Measurements from ENCODE around the gene EHD4.
A peak's percentile ranks its signal among the peaks of the same experiment; 100 is the strongest.

The EHD4 gene

GRCh38 chr15:41994772-41995475 is 22.6 kb upstream of the EHD4 start:
- no peak for DNase-seq (ENCODE audit: low spot score)

- no peak for DNase-seq (ENCODE audit: low spot score)
Measured at GRCh38 chr15:41994171-41994650, 21.9 kb upstream of the EHD4 start.

GRCh38 chr15:41993472-41994170 is 21.3 kb upstream of the EHD4 start:
- no peak for DNase-seq (ENCODE audit: low spot score)

GRCh38 chr15:41992803-41993190 is 20.4 kb upstream of the EHD4 start:
- no peak for DNase-seq (ENCODE audit: low spot score)

- no peak for DNase-seq (ENCODE audit: low spot score)
Measured at GRCh38 chr15:41992151-41992802, 19.9 kb upstream of the EHD4 start.

GRCh38 chr15:41990691-41991090 is 18.3 kb upstream of the EHD4 start:
- no peak for DNase-seq (ENCODE audit: low spot score)

- DNase-seq (ENCODE audit: low spot score): no peak
Measured at GRCh38 chr15:41990243-41990605, 17.9 kb upstream of the EHD4 start.

GRCh38 chr15:41989573-41990242 is 17.4 kb upstream of the EHD4 start:
- DNase-seq (ENCODE audit: low spot score): peak; percentile 84

GRCh38 chr15:41988896-41989572 is 16.7 kb upstream of the EHD4 start:
- DNase-seq (ENCODE audit: low spot score): no peak

- DNase-seq (ENCODE audit: low spot score): no peak
Measured at GRCh38 chr15:41987925-41988275, 15.5 kb upstream of the EHD4 start.

- DNase-seq (ENCODE audit: low spot score): no peak
Measured at GRCh38 chr15:41987246-41987924, 15.0 kb upstream of the EHD4 start.

- DNase-seq (ENCODE audit: low spot score): no peak
Measured at GRCh38 chr15:41985236-41986160, 13.1 kb upstream of the EHD4 start.

GRCh38 chr15:41984622-41985021 is 12.3 kb upstream of the EHD4 start:
- no peak for DNase-seq (ENCODE audit: low spot score)

- no peak for DNase-seq (ENCODE audit: low spot score)
Measured at GRCh38 chr15:41983621-41984571, 11.5 kb upstream of the EHD4 start.

GRCh38 chr15:41983221-41983620 is 10.9 kb upstream of the EHD4 start:
- no peak for DNase-seq (ENCODE audit: low spot score)

GRCh38 chr15:41982133-41982930 is 10.0 kb upstream of the EHD4 start:
- DNase-seq (ENCODE audit: low spot score): no peak

GRCh38 chr15:41981371-41982132 is 9.2 kb upstream of the EHD4 start:
- DNase-seq (ENCODE audit: low spot score): no peak
